A549 treated with dexamethasone at 1 μM for 4 hours (cell line): Measurements from ENCODE around the gene ATP5ME. TPM values are rescaled to one million over a fixed set of nuclear protein-coding genes. Genes with fewer than 3 reads are reported as not detected.

Source experiments
- total RNA-seq: library from RNA; stranded (reverse); fragments of 200-300 nt; extraction: Qiagen RNA extraction; gene quantifications from 5 replicates; pipeline ENCODE4 v1.2.3, GENCODE V29; 2022

ATP5ME gene, protein sequence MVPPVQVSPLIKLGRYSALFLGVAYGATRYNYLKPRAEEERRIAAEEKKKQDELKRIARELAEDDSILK
- 332 to 539 TPM (median 360 TPM) in 5 replicates for total RNA-seq

DNA sequence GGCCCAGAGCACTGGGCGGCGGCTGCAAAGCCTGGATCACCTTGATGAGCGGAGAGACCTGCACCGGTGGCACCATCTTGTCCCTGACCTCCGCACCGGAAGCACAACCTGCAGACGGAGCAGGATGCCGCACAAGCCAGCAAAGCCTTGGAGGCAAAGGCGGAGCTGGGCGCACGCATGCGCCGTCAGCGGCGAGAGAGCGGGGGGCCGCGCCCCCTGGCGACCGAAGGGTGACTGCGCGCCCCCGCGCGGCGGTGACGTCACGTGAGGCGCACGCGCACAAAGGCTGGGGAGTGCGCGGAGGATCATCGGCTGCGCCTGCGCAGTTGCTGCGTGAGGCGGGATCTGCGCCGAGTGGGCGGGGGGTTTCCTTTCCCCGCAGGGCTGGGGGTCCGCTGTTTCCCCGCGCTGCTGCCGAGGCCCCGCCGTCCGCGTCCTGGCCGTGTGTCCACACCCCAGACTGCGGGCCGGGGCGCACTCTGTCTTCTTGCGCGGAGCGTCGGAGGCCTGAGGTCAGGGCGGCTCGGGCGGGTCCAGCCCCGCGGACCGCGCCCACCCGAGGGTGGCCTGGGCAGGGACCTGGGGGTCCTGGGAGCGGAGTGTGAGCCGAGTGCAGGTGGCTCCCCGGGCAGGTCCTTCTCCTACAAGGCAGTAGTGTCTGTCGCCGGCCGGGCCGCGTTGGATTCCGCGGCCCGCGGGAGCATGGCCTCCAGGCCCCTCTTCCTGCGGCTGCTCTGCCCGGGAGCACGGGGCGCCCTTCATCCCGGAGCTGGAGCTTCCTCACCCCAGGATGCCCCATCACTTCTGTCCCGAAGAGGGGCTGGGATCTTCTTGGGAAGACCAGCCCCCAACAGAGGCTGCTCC is at the start of gene ATP5ME, which contains the start of gene MYL5:
Gene ATP5ME, minus strand, starts transcription at position 105 of the 864 bp plus-strand sequence. Its CDS starts 29 bp downstream, at position 76.
Gene MYL5, plus strand, starts transcription at position 371 of the 864 bp plus-strand sequence. CDS start 3,485 bp downstream, outside the sequence.

DNA sequence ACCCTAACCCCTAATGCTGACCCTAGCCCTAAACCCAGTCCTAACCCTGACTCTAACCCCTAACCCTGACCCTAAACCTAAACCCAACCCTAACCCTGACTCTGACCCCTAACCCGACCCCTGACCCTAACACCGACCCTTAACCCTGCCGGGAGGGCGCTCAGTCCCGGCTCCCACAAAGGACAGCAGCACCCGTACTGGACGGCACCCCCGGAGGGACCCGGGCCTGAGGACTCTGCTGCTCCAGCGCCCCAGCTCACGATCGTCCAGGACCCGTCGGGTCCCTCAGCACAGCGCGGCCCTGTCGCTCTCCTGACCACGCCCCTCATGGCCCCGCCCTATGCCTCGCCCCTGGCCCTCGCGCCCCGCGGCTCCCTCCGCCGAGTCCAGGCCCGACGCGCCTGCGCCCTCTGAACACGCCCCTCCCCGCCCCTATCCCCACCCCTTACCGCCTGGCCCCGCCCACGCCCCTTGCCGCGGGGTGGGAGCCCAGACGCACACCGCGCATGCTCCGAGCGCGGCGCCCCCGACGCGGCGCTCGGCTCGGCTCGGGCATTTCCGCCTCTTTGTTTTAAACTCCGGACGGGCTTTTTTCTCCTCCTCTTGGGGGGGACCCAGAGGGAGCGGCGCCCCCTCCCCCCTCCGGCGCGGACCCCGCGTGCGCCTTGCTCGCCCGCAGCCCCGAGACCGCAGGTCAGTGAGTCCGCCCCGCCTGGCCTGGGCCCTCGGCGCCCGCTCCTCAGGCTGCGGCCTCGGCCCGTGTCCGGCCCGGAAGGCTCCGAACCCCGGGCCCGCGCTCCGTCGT is 31.4 kb upstream of the ATP5ME start, which contains the start of gene PCGF3:
Gene PCGF3, plus strand, starts transcription at position 555 of the 805 bp plus-strand sequence. CDS start 27,849 bp downstream, outside the sequence.

DNA sequence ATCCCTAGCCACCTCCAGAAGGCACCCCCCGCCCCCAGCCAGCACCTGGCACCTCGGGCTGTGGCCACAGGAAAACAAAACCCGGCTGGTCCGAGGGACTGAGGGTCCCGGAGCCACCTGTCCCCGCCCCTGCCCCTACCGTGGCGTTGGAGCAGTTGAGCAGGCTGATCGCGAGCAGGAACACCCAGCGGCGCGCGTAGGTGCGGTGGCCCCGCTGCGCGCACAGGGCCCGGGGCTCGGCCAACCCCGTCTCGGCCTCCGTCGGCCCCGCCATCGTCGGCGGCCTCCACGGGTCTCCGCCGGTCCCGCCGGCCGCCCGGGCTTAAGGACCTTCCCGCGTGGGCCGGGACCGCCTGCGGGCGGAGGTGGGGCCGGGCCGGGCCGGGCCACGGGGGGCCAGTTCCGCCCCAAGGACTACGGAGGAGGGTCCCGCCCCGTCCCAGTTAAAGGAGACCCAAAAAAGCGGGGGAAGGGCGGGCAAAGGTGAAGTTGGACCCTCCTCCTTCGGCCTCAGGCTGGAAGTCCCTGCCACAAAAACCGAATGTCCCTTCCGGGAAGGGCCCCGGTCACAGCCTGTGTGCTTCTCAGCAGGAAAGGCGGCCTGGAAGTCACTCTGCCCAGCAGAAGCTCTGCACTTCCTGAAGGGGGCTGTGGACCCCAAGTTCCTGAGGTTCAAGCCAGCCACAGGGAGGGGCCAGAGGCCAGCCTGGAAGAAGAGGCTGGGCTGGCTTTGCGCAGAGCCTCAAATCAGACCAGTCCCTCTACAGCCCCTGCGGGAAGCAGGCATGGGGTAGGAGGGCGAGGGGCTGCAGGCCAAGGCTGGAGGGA is 15.0 kb upstream of the ATP5ME start, which contains the start of gene SLC49A3:
Gene SLC49A3, minus strand, starts transcription at position 298 of the 828 bp plus-strand sequence. Its CDS starts 24 bp downstream, at position 274.

DNA sequence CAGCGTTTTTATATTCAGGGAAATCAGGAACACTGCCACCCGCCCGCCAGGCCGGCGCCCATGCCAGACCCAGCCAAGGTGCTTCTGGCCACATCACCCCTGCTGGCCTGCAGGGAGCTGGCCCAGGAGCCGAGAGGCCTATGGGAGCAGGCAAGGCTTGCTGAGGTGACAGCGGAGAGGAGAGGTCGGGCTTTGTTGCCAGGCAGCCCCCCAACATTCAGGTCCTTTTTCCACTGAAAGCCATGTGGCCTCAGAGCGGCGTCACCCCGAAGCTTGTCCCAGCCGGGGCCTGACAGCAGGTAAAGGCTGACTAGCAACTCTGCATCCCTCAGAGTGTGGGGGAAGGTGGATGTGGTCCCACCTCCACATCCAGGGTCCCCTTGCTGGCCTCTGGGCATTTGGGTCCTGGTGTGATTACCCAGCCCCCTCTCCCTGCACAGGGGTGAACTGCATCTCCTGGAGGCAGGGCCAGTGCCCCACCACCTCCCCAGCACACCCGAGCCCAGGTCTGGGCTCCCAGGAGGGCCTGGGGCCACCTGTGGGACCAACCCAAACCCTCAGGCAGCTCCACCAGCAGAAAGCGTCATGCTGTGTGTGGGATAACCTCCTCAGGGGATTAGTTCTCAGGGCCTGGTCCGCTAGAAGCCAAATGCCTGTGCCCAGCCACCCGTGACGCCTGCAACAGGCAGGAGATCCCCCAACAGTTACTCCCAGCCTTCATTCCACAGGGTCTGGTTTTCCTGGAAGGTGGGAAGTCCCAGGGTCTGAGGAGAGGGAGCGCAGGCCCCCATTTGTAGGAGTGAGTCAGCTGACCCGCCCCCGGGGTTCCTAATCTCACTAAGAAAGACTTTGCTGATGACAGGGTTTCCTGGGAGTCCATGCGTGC is 49.1 kb downstream of the ATP5ME start, which contains the start of gene PDE6B:
Gene PDE6B, plus strand, starts transcription at position 869 of the 886 bp plus-strand sequence. CDS start 54 bp downstream, outside the sequence.

Other genes with a start within 250 kb of the ATP5ME start
- 11.3 to 21.3 TPM (median 13.0 TPM) in 5 replicates for gene ZNF721, start 175.1 kb downstream of the ATP5ME start, total RNA-seq
- gene PIGG, start 175.1 kb downstream of the ATP5ME start, total RNA-seq, result 18.1 to 25.9 TPM (median 23.7 TPM) in 5 replicates
- not detected in 5 replicates for gene TMEM271, start 98.0 kb downstream of the ATP5ME start, total RNA-seq
- not detected in 5 replicates for gene PDE6B, start 48.7 kb downstream of the ATP5ME start, total RNA-seq
- gene MYL5, start 266 bp upstream of the ATP5ME start, total RNA-seq, result 8.1 to 12.3 TPM (median 9.7 TPM) in 5 replicates
- gene SLC49A3, start 14.9 kb upstream of the ATP5ME start, total RNA-seq, result 0.09 to 0.25 TPM (median 0.13 TPM) in 5 replicates
- 16.3 to 20.7 TPM (median 19.4 TPM) in 5 replicates for gene PCGF3, start 31.6 kb upstream of the ATP5ME start, total RNA-seq
- 0.28 to 0.90 TPM (median 0.47 TPM) in 5 replicates for gene CPLX1, start 151.9 kb upstream of the ATP5ME start, total RNA-seq